Measurements from ENCODE around the gene NLRP1.

- TF ChIP-seq POLR2A (IDR thresholded peaks at IDR 0.05) (no peak), CTCF (IDR thresholded peaks at IDR 0.05) (no peak)
Observed at GRCh38 chr17:5540321-5540720, 44.0 kb downstream of the NLRP1 start.

Data from adrenal gland (tissue), 5 donors.